IMR-90 (cell line): ENCODE measurements around the gene SBK3. TPM values are rescaled to one million over a fixed set of nuclear protein-coding genes. Genes with fewer than 3 reads are reported as not detected.

Experiments
- ATAC-seq: fragments of 200-7000 bp; cut with Tn5 transposase; 2 replicates; pipeline ENCODE4 v1.9.1; 2020; ENCODE audit warnings: low read depth, mild to moderate bottlenecking, moderate library complexity
- BruUV-seq: library from RNA; stranded (reverse); fragments of 400-500 nt; replicated peaks from 2 replicates; lab custom pipeline; 2021; lab: Mats Ljungman, UMichigan
- CTCF ChIA-PET: fragments of 300-600 bp; formaldehyde crosslinking; extraction: SDS; loops from one replicate; lab custom pipeline; 2021; ENCODE audit warnings: antibody characterized with exemption; lab: Yijun Ruan, JAX
- POLR2A ChIA-PET: fragments of 300-600 bp; sonication (Branson Sonifier 250); formaldehyde crosslinking; loops from one replicate; lab custom pipeline; 2022; ENCODE audit warnings: antibody characterized with exemption; ENCODE audit not compliant: unreplicated experiment; lab: Charles Lee
- DNase-seq: peaks from one replicate; pipeline ENCODE4 v3.0.0; 2013
- H2AFZ ChIP-seq: replicated peaks from 2 replicates; pipeline ENCODE3; 2013; ENCODE audit warnings: low read length, mild to moderate bottlenecking; ENCODE audit not compliant: poor library complexity
- H2AK5ac ChIP-seq: 2 replicates; pipeline ENCODE4 v1.6.1; 2013; ENCODE audit warnings: low read depth, low read length, inconsistent platforms
- H2AK9ac ChIP-seq: replicated peaks from 2 replicates; pipeline ENCODE3; 2013; ENCODE audit warnings: mild to moderate bottlenecking, low read depth, low read length, moderate library complexity; ENCODE audit not compliant: poor library complexity
- H2BK120ac ChIP-seq: 2 replicates; pipeline ENCODE4 v1.6.1; 2013; ENCODE audit warnings: low read depth, low read length, inconsistent platforms
- H2BK15ac ChIP-seq: 3 replicates; pipeline ENCODE4 v1.6.1; 2013; ENCODE audit warnings: low read depth, low read length, inconsistent platforms
- H2BK20ac ChIP-seq: 2 replicates; pipeline ENCODE4 v1.6.1; 2013; ENCODE audit warnings: low read depth, mild to moderate bottlenecking, inconsistent platforms, low read length, moderate library complexity
- H2BK5ac ChIP-seq: 2 replicates; pipeline ENCODE4 v1.6.1; 2013; ENCODE audit warnings: mild to moderate bottlenecking, low read depth, low read length, inconsistent platforms; ENCODE audit not compliant: poor library complexity, severe bottlenecking
- H3K14ac ChIP-seq: replicated peaks from 2 replicates; pipeline ENCODE4 v1.6.1; 2013; ENCODE audit warnings: low read depth, low read length, inconsistent platforms
- H3K18ac ChIP-seq: 2 replicates; pipeline ENCODE4 v1.6.1; 2013; ENCODE audit warnings: low read depth, low read length, control low read depth
- H3K23ac ChIP-seq: 2 replicates; pipeline ENCODE4 v1.6.1; 2013; ENCODE audit warnings: low read depth, low read length, inconsistent platforms
- H3K27ac ChIP-seq: 2 replicates; pipeline ENCODE4 v1.5.1; 2013; ENCODE audit warnings: mild to moderate bottlenecking, control low read depth, low read length; ENCODE audit not compliant: insufficient read depth
- H3K27me3 ChIP-seq: 2 replicates; pipeline ENCODE4 v1.6.1; 2013; ENCODE audit warnings: low read length; ENCODE audit not compliant: control insufficient read depth, insufficient read depth
- H3K36me3 ChIP-seq: 2 replicates; pipeline ENCODE4 v1.6.1; 2013; ENCODE audit warnings: low read length, mixed read lengths; ENCODE audit not compliant: control insufficient read depth, insufficient read depth
- H3K4ac ChIP-seq: 2 replicates; pipeline ENCODE4 v1.6.1; 2013; ENCODE audit warnings: low read depth, low read length, inconsistent platforms
- H3K4me1 ChIP-seq: 2 replicates; pipeline ENCODE4 v1.6.1; 2013; ENCODE audit warnings: low read length, mixed read lengths; ENCODE audit not compliant: control insufficient read depth, insufficient read depth
- H3K4me2 ChIP-seq: 2 replicates; pipeline ENCODE4 v1.6.1; 2013; ENCODE audit warnings: low read depth, mild to moderate bottlenecking, control low read depth, low read length, moderate library complexity
- H3K4me3 ChIP-seq: 2 replicates; pipeline ENCODE4 v1.5.1; 2013; ENCODE audit warnings: low read depth, mild to moderate bottlenecking, control low read depth, low read length, moderate library complexity; ENCODE audit not compliant: insufficient read depth
- H3K56ac ChIP-seq: 2 replicates; pipeline ENCODE4 v1.6.1; 2013; ENCODE audit warnings: low read length, inconsistent platforms; ENCODE audit not compliant: insufficient read depth; ENCODE audit errors: extremely low read depth
- H3K79me1 ChIP-seq, 2 experiments: 2 replicates each; pipeline ENCODE4 v1.6.1; 2013; ENCODE audit warnings: low read length in 2 of 2, inconsistent platforms in 1 of 2, low read depth in 1 of 2
- H3K9ac ChIP-seq: 2 replicates; pipeline ENCODE4 v1.6.1; 2013; ENCODE audit warnings: low read depth, low read length, control low read depth
- H3K9me1 ChIP-seq: 2 replicates; pipeline ENCODE4 v1.6.1; 2013; ENCODE audit warnings: low read length, inconsistent platforms; ENCODE audit not compliant: insufficient read depth
- H3K9me3 ChIP-seq: 2 replicates; pipeline ENCODE4 v1.6.1; 2013; ENCODE audit warnings: low read length; ENCODE audit not compliant: control insufficient read depth, insufficient read depth
- H4K20me1 ChIP-seq: 2 replicates; pipeline ENCODE4 v1.6.1; 2013; ENCODE audit warnings: low read length, inconsistent platforms; ENCODE audit not compliant: insufficient read depth
- H4K5ac ChIP-seq: 2 replicates; pipeline ENCODE4 v1.6.1; 2013; ENCODE audit warnings: mild to moderate bottlenecking, low read depth, low read length, control low read depth
- H4K8ac ChIP-seq, 2 experiments: 2 replicates each; pipeline ENCODE4 v1.6.1; 2013; ENCODE audit warnings: low read depth in 2 of 2, low read length in 2 of 2, control low read depth in 1 of 2, inconsistent platforms in 1 of 2
- H4K91ac ChIP-seq: 2 replicates; pipeline ENCODE4 v1.6.1; 2013; ENCODE audit warnings: low read depth, low read length, inconsistent platforms; ENCODE audit not compliant: insufficient read depth
- BHLHE40 ChIP-seq: fragments of 150-350 bp; IDR thresholded peaks from 2 replicates; pipeline ENCODE4 v1.6.1; 2016; ENCODE audit warnings: mild to moderate bottlenecking, low read depth, low read length
- CEBPB ChIP-seq: IDR thresholded peaks from 2 replicates; pipeline ENCODE4 v1.6.1; 2012; ENCODE audit warnings: low read depth, low read length, improper control_type of control experiment
- CHD1 ChIP-seq: IDR thresholded peaks from 2 replicates; pipeline ENCODE4 v1.6.1; 2012; ENCODE audit warnings: low read depth, low read length, improper control_type of control experiment
- CTCF ChIP-seq: conservative IDR thresholded peaks from 2 replicates; pipeline ENCODE4 v1.5.1; 2012; ENCODE audit warnings: mild to moderate bottlenecking, low read depth, low read length, improper control_type of control experiment
- ELK1 ChIP-seq: fragments of 150-350 bp; IDR thresholded peaks from 2 replicates; pipeline ENCODE4 v1.6.1; 2016; ENCODE audit warnings: low read depth, mild to moderate bottlenecking, low read length, moderate library complexity, borderline replicate concordance
- FOS ChIP-seq: fragments of 150-350 bp; IDR thresholded peaks from 2 replicates; pipeline ENCODE4 v1.6.1; 2016; ENCODE audit warnings: low read depth, low read length
- MAFK ChIP-seq: IDR thresholded peaks from 2 replicates; pipeline ENCODE4 v1.6.1; 2012; ENCODE audit warnings: low read depth, low read length, improper control_type of control experiment
- MAZ ChIP-seq: IDR thresholded peaks from 2 replicates; pipeline ENCODE4 v1.6.1; 2012; ENCODE audit warnings: low read depth, mild to moderate bottlenecking, low read length, improper control_type of control experiment, moderate library complexity, borderline replicate concordance
- MXI1 ChIP-seq: IDR thresholded peaks from 2 replicates; pipeline ENCODE4 v1.6.1; 2012; ENCODE audit warnings: low read depth, mild to moderate bottlenecking, low read length, moderate library complexity, borderline replicate concordance
- NFE2L2 ChIP-seq: fragments of 150-350 bp; IDR thresholded peaks from 2 replicates; pipeline ENCODE4 v1.6.1; 2016; ENCODE audit warnings: low read depth, mild to moderate bottlenecking, low read length
- POLR2A ChIP-seq: IDR thresholded peaks from 2 replicates; pipeline ENCODE4 v1.6.1; 2012; ENCODE audit warnings: mild to moderate bottlenecking, low read depth, low read length
- RAD21 ChIP-seq: IDR thresholded peaks from 2 replicates; pipeline ENCODE4 v1.6.1; 2012; ENCODE audit warnings: low read length, improper control_type of control experiment
- RCOR1 ChIP-seq: IDR thresholded peaks from 2 replicates; pipeline ENCODE4 v1.6.1; 2012; ENCODE audit warnings: mild to moderate bottlenecking, low read length, improper control_type of control experiment; ENCODE audit not compliant: insufficient replicate concordance
- RFX5 ChIP-seq: IDR thresholded peaks from 2 replicates; pipeline ENCODE4 v1.8.0; 2012; ENCODE audit warnings: low read depth, mild to moderate bottlenecking, low read length, moderate library complexity
- SMC3 ChIP-seq: fragments of 150-350 bp; IDR thresholded peaks from 2 replicates; pipeline ENCODE4 v1.6.1; 2016; ENCODE audit warnings: low read depth, mild to moderate bottlenecking, antibody characterized with exemption, low read length, moderate library complexity
- WGBS, 2 experiments: methylation state at CpG; one replicate each; pipeline versions ENCODE4 v1.1.5 to v1.1.7; 2013; ENCODE audit warnings: missing lambda C conversion rate in 2 of 2; ENCODE audit not compliant: insufficient read length in 1 of 2; ENCODE audit errors: extremely low coverage in 2 of 2; 5-methylcytosine and 5-hydroxymethylcytosine counted together
- dilution Hi-C: fragments of 300-500 bp; cut with HindIII; formaldehyde crosslinking; loops from one replicate; pipeline ENCODE4 v1.14.3; 2018; ENCODE audit warnings: low sequenced_read_pairs; ENCODE audit not compliant: unreplicated experiment
- in situ Hi-C: fragments of 300-500 bp; cut with MboI; formaldehyde crosslinking; loops from 3 replicates; pipeline ENCODE4 v1.14.3; 2019; ENCODE audit warnings: low sequenced_read_pairs, inconsistent platforms, mixed read lengths
- intact Hi-C: fragments of 100-400 bp; cut with micrococcal nuclease; formaldehyde crosslinking; loops from 2 replicates; pipeline ENCODE4 v1.10.0; 2022
- polyA plus RNA-seq, 3 experiments: library from polyadenylated mRNA; depleted of rRNA; stranded (reverse); fragments of >200 nt; gene quantifications; 2 replicates each; pipeline ENCODE4 v1.2.3, GENCODE V29; 2012; ENCODE audit warnings: low replicate concordance in 1 of 3
- total RNA-seq: library from RNA; depleted of rRNA; stranded (reverse); fragments of >200 nt; gene quantifications from 2 replicates; pipeline ENCODE4 v1.2.3, GENCODE V29; 2012
- TF ChIP-seq, protein P1 (sequence below): fragments of 150-350 bp; IDR thresholded peaks from 2 replicates; pipeline ENCODE4 v1.6.1; 2017; ENCODE audit warnings: mild to moderate bottlenecking, antibody characterized with exemption, low read length, low read depth

Gene SBK3
- total and polyA plus RNA-seq, 2 of the 4 experiments (the other 2 are of a cell fraction), result 0.05 to 0.18 TPM

DNA sequence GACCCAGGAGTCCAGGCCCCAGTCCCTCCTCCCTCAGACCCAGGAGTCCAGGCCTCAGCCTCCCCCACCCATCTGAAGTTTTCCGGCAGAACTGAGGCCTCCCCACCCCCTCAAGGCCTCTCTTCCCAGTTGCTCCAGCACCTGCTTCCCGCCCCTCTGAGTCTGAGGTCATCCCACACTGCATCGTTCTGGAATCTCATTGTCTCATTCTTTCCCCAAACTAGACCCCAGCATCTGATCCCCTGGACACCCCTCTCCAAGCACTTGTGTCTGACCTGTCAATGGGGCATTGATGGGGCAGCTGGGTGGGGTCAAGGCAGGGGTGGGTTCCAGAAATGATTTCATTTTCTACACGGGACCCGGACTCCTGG lies 7.6 kb downstream of the SBK3 start:
- Histone ChIP-seq H3K9ac (no peak overlapping the region), H2BK15ac (no peak overlapping the region), H2AK9ac (no peak overlapping the region), H2BK120ac (no peak overlapping the region), H3K56ac (no peak overlapping the region), H3K27ac (no peak overlapping the region), H3K18ac (no peak overlapping the region), H3K27me3 (no peaks in the 10 kb centered on the region; the same call in 1 of the 2 replicates), H4K8ac (peak overlapping the region; percentile 10 to 15; a peak in 1 of 4 replicates), H3K79me1 (no peaks in the 10 kb centered on the region), H4K91ac (no peak overlapping the region), H2BK5ac (no peak overlapping the region), H3K36me3 (no peaks in the 10 kb centered on the region), H3K4me3 (no peak overlapping the region), H4K5ac (no peak overlapping the region), H3K14ac (0 out of 2 replicates have a peak overlapping the region, but pooled peaks have one; percentile 5), H4K20me1 (no peaks in the 10 kb centered on the region), H3K23ac (no peak overlapping the region), H2BK20ac (no peak overlapping the region), H3K9me3 (no peaks in the 10 kb centered on the region; the same call in 1 of the 2 replicates), H3K4ac (peak overlapping the region; percentile 22), H3K9me1 (0 out of 2 replicates have a peak, but pooled peaks cover 2% of the 10 kb centered on the region), H3K4me1 (no peaks in the 10 kb centered on the region; the same call in 1 of the 2 replicates), H2AFZ (peak overlapping the region; percentile 57), H2AK5ac (no peak overlapping the region), H3K4me2 (no peak overlapping the region)
- CTCF ChIA-PET, result no interaction called here
- BruUV-seq, result no TSS peak
- in situ Hi-C loops (no loop called here), intact Hi-C loops (loop anchor here (2.0 kb wide), 1 partner anchor 21 kb away; no protein-coding TSS in a partner anchor), dilution Hi-C loops (no loop called here)
- ATAC-seq (peak; percentile 52), DNase-seq (peak; percentile 69)
- POLR2A ChIA-PET, result no interaction called here
- WGBS, 2 experiments, result 33% methylated on average over 1 of the region's 5 CpGs; no CpG with 5 or more reads in 1 of the 2 experiments
- TF ChIP-seq RFX5, result no peak
- no peak for TF ChIP-seq RCOR1
- TF ChIP-seq MAFK, result no peak
- TF ChIP-seq POLR2A, result no peak
- no peak for TF ChIP-seq MXI1
- no peak for TF ChIP-seq MAZ
- TF ChIP-seq ELK1, result no peak
- no peak for TF ChIP-seq CHD1
- TF ChIP-seq SMC3, result no peak
- TF ChIP-seq CTCF, result no peak
- no peak for TF ChIP-seq CEBPB
- no peak for TF ChIP-seq NFE2L2
- TF ChIP-seq, protein P1, sequence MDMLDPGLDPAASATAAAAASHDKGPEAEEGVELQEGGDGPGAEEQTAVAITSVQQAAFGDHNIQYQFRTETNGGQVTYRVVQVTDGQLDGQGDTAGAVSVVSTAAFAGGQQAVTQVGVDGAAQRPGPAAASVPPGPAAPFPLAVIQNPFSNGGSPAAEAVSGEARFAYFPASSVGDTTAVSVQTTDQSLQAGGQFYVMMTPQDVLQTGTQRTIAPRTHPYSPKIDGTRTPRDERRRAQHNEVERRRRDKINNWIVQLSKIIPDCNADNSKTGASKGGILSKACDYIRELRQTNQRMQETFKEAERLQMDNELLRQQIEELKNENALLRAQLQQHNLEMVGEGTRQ, result no peak
- no peak for TF ChIP-seq BHLHE40
- no peak for TF ChIP-seq FOS
- no peak for TF ChIP-seq RAD21
